ENCODE data around the gene PTPRO. TPM values are rescaled to one million over a fixed set of nuclear protein-coding genes. Genes with fewer than 3 reads are reported as not detected.

The PTPRO gene
- polyA plus RNA-seq, 1 of the 3 experiments (the other 2 are of a cell fraction): 1.4 TPM

GRCh38 chr12:15580431-15580830 is 258.1 kb downstream of the PTPRO start:
- H3F3A ChIP-seq (replicated peaks; ENCODE audit: insufficient read depth): no peaks in the 10 kb centered on the region
- WGBS (ENCODE audit: low lambda C conversion rate): 83% methylated on average over 1 of the region's 1 CpG
- TF ChIP-seq EZH2phosphoT487 (IDR thresholded peaks at IDR 0.05; ENCODE audit: borderline replicate concordance, low read depth) (no peak), TEAD4 (IDR thresholded peaks at IDR 0.05; ENCODE audit: borderline replicate concordance, insufficient read depth) (no peak), IRF3 (IDR thresholded peaks at IDR 0.05; ENCODE audit: low read depth, low read length) (no peak), RAD21 (IDR thresholded peaks at IDR 0.05; ENCODE audit: low read length) (no peak), TAF1 (IDR thresholded peaks at IDR 0.05; ENCODE audit: borderline replicate concordance, low read depth, low read length) (no peak), MEF2A (IDR thresholded peaks at IDR 0.05; ENCODE audit: borderline replicate concordance, low read depth) (no peak), SIN3A (IDR thresholded peaks at IDR 0.05; ENCODE audit: borderline replicate concordance, low read depth, low read length) (no peak), YY1 (IDR thresholded peaks at IDR 0.05; ENCODE audit: low read depth) (no peak), NRF1 (IDR thresholded peaks at IDR 0.05; ENCODE audit: low read depth, low read length) (no peak)
- TF ChIP-seq, protein P1, sequence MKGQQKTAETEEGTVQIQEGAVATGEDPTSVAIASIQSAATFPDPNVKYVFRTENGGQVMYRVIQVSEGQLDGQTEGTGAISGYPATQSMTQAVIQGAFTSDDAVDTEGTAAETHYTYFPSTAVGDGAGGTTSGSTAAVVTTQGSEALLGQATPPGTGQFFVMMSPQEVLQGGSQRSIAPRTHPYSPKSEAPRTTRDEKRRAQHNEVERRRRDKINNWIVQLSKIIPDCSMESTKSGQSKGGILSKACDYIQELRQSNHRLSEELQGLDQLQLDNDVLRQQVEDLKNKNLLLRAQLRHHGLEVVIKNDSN (IDR thresholded peaks at IDR 0.05; ENCODE audit: borderline replicate concordance, low read depth): no peak
- TF ChIP-seq, protein P2, sequence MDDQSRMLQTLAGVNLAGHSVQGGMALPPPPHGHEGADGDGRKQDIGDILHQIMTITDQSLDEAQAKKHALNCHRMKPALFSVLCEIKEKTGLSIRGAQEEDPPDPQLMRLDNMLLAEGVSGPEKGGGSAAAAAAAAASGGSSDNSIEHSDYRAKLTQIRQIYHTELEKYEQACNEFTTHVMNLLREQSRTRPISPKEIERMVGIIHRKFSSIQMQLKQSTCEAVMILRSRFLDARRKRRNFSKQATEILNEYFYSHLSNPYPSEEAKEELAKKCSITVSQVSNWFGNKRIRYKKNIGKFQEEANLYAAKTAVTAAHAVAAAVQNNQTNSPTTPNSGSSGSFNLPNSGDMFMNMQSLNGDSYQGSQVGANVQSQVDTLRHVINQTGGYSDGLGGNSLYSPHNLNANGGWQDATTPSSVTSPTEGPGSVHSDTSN (IDR thresholded peaks at IDR 0.05): no peak
- no peaks in the 10 kb centered on the region for H4K20me1 ChIP-seq (ENCODE audit: insufficient read depth)
- no peak overlapping the region for H3K27ac ChIP-seq (ENCODE audit: low read depth in 2 of 2, low read length in 1 of 2)
- H2AFZ ChIP-seq (ENCODE audit: low read depth): no peak overlapping the region
- no peak overlapping the region for H3K4me3 ChIP-seq (ENCODE audit: low read depth in 2 of 2, low read length in 1 of 2)
- POLR2A ChIA-PET: no interaction called here
- no peak for DNase-seq
- H3K4me2 ChIP-seq: no peak overlapping the region
- H3K36me3 ChIP-seq (replicated peaks in 1 of 2; ENCODE audit: control insufficient read depth in 1 of 2, insufficient read depth in 2 of 2, low read length in 1 of 2): no peaks in the 10 kb centered on the region
- no peaks in the 10 kb centered on the region for H3K9me2 ChIP-seq
- H3K9me3 ChIP-seq: no peaks in the 10 kb centered on the region
- no peaks in the 10 kb centered on the region for H3K79me2 ChIP-seq (ENCODE audit: insufficient read depth)
- H3K4me1 ChIP-seq (ENCODE audit: control insufficient read depth in 1 of 2, insufficient read depth in 2 of 2, low read depth in 1 of 2, low read length in 1 of 2): no peaks in the 10 kb centered on the region
- CTCF ChIA-PET: no interaction called here
- H3K9ac ChIP-seq: no peak overlapping the region
- H3K27me3 ChIP-seq (ENCODE audit: insufficient read depth): no peaks in the 10 kb centered on the region

DNA sequence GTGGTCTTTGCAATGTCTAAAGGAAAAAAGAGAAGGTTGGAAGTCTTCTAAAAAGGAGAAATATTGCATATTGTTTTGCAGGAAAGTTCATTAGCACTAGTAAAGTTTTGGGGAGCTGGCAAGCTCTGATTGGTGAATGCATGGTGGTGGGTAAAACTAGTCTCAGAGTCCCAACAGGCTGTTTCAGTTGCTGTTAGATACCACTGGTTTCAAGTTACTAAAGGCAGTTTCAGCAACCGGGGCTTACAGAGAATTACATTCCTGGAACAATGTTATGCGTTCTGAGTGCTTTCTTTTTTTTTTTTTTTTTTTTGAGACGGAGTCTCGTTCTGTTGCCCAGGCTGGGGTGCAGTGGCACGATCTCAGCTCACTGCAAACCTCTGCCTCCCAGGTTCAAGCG is 258.7 kb downstream of the PTPRO start:
- POLR2A ChIA-PET: no interaction called here
- Histone ChIP-seq H3K36me3 (replicated peaks in 1 of 2; ENCODE audit: control insufficient read depth in 1 of 2, insufficient read depth in 2 of 2, low read length in 1 of 2) (no peaks in the 10 kb centered on the region), H3K9me3 (no peaks in the 10 kb centered on the region), H4K20me1 (ENCODE audit: insufficient read depth) (no peaks in the 10 kb centered on the region), H3F3A (replicated peaks; ENCODE audit: insufficient read depth) (no peaks in the 10 kb centered on the region), H3K27ac (ENCODE audit: low read depth in 2 of 2, low read length in 1 of 2) (no peak overlapping the region), H3K4me2 (no peak overlapping the region), H3K4me1 (ENCODE audit: control insufficient read depth in 1 of 2, insufficient read depth in 2 of 2, low read depth in 1 of 2, low read length in 1 of 2) (no peaks in the 10 kb centered on the region), H3K27me3 (ENCODE audit: insufficient read depth) (no peaks in the 10 kb centered on the region), H3K79me2 (ENCODE audit: insufficient read depth) (no peaks in the 10 kb centered on the region), H3K9me2 (no peaks in the 10 kb centered on the region), H3K9ac (no peak overlapping the region), H2AFZ (ENCODE audit: low read depth) (no peak overlapping the region), H3K4me3 (ENCODE audit: low read depth in 2 of 2, low read length in 1 of 2) (no peak overlapping the region)
- CTCF ChIA-PET: interaction anchor here (0.7 kb wide), 1 partner anchor 360 kb away, joined by 3 read pairs; the partner anchor contains the start of gene RERG
- 81% methylated on average over 6 of the region's 6 CpGs for WGBS (ENCODE audit: low lambda C conversion rate)
- DNase-seq: no peak
- TF ChIP-seq IRF3 (IDR thresholded peaks at IDR 0.05; ENCODE audit: low read depth, low read length) (no peak), GATA2 (CRISPR knock-in tag; IDR thresholded peaks at IDR 0.05) (no peak), YY1 (IDR thresholded peaks at IDR 0.05; ENCODE audit: low read depth) (no peak), SMC3 (IDR thresholded peaks at IDR 0.05; ENCODE audit: low read depth, low read length) (no peak), TAF1 (IDR thresholded peaks at IDR 0.05; ENCODE audit: borderline replicate concordance, low read depth, low read length) (no peak), RXRA (IDR thresholded peaks at IDR 0.05; ENCODE audit: borderline replicate concordance, low read depth) (no peak), JUND (IDR thresholded peaks at IDR 0.05) (no peak), MXI1 (IDR thresholded peaks at IDR 0.05; ENCODE audit: low read depth, low read length) (no peak), POLR2AphosphoS5 (IDR thresholded peaks at IDR 0.05; ENCODE audit: low read depth, low read length) (no peak)
- TF ChIP-seq, protein P2 (IDR thresholded peaks at IDR 0.05): no peak
- TF ChIP-seq, protein P3, sequence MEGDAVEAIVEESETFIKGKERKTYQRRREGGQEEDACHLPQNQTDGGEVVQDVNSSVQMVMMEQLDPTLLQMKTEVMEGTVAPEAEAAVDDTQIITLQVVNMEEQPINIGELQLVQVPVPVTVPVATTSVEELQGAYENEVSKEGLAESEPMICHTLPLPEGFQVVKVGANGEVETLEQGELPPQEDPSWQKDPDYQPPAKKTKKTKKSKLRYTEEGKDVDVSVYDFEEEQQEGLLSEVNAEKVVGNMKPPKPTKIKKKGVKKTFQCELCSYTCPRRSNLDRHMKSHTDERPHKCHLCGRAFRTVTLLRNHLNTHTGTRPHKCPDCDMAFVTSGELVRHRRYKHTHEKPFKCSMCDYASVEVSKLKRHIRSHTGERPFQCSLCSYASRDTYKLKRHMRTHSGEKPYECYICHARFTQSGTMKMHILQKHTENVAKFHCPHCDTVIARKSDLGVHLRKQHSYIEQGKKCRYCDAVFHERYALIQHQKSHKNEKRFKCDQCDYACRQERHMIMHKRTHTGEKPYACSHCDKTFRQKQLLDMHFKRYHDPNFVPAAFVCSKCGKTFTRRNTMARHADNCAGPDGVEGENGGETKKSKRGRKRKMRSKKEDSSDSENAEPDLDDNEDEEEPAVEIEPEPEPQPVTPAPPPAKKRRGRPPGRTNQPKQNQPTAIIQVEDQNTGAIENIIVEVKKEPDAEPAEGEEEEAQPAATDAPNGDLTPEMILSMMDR (IDR thresholded peaks at IDR 0.05): no peak

Data from SK-N-SH (cell line).